Anterior cingulate cortex (tissue), 58 donors: ENCODE results near the gene CNPPD1.

ENCODE experiments used
- DNase-seq, 58 donors: peaks; one replicate each; lab custom pipeline; 2025; lab: John Stamatoyannopoulos, UW

CNPPD1 gene

DNA sequence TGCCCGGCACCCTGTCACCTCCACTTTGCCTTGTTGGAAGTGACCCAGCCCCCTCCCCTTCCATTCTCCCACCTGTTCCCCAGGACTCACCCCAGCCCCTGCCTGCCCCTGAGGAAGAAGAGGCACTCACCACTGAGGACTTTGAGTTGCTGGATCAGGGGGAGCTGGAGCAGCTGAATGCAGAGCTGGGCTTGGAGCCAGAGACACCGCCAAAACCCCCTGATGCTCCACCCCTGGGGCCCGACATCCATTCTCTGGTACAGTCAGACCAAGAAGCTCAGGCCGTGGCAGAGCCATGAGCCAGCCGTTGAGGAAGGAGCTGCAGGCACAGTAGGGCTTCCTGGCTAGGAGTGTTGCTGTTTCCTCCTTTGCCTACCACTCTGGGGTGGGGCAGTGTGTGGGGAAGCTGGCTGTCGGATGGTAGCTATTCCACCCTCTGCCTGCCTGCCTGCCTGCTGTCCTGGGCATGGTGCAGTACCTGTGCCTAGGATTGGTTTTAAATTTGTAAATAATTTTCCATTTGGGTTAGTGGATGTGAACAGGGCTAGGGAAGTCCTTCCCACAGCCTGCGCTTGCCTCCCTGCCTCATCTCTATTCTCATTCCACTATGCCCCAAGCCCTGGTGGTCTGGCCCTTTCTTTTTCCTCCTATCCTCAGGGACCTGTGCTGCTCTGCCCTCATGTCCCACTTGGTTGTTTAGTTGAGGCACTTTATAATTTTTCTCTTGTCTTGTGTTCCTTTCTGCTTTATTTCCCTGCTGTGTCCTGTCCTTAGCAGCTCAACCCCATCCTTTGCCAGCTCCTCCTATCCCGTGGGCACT lies 5.8 kb upstream of the CNPPD1 start:
- no peak for DNase-seq

DNA sequence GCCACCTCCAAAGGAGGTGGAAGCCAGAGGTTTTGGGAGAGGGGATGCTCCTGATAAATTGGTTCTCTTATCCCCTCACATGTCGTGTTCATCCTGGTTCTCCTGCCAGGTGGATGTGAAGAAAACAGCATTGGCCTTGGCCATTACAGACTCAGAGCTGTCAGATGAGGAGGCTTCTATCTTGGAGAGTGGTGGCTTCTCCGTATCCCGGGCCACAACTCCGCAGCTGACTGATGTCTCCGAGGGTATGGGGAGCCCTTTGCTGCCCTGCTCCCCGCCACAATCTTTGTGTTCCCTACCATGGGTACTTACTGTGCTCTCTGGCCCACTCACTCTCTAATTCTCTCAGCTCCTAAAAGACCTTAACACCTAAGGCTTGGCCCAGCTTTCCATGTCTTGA lies 4.8 kb upstream of the CNPPD1 start:
- no peak for DNase-seq

DNA sequence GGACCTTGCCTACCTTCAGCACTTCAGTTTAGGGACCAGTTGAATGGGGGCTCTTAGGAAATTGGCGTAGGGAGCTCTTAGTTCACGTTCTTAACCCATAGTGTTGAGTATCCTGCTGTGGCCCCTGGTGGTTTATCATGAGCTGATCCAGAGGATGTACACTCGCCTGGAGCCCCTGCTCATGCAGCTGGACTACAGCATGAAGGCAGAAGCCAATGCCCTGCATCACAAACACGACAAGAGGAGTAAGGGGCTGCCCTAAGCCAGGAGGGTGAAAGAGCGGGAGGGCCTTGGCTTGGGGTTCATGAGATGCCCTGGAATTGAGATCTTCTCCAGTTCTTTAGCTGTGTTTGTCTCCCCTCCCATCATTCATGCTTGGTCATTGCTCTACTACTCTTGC lies 4.2 kb upstream of the CNPPD1 start:
- no peak for DNase-seq

DNA sequence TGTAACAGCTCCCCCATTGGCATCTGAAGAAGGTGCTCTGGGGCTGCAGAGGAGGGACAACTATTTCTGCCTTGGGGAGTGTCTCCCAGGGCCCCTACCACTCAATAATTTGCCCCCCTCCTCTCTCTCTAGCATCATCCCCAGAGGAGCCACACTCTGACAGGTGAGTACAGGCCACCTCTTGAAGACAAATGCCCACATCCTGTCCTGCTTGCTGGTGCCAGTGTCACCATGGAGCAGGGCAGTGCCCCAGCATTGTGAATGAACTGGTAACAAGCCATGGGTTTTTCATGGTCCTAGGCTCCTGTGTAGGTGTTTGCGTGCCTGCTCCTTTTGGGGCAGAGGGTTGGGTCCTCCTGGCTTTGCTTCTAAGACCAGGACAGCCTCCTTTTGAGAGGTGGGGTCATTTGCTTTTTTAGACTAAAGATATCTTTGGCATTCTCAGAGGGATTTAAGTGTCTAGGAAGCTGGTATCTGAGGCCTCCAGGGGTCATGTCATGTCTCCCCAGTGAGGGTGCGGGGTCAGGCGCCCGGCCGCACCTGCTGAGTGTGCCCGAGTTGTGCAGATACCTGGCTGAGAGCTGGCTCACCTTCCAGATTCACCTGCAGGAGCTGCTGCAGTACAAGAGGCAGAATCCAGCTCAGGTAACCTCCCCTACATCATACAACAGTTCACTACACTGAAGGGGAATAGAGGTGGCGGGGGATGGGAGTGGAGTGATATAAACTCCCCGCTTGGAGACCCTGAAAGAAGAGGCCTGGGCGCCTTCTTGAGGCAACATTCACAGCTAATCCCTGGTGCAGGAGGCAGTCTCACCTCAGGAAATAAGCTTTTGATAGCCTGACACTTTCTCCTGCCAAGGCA lies 3.1 kb upstream of the CNPPD1 start:
- DNase-seq = no peak

DNA sequence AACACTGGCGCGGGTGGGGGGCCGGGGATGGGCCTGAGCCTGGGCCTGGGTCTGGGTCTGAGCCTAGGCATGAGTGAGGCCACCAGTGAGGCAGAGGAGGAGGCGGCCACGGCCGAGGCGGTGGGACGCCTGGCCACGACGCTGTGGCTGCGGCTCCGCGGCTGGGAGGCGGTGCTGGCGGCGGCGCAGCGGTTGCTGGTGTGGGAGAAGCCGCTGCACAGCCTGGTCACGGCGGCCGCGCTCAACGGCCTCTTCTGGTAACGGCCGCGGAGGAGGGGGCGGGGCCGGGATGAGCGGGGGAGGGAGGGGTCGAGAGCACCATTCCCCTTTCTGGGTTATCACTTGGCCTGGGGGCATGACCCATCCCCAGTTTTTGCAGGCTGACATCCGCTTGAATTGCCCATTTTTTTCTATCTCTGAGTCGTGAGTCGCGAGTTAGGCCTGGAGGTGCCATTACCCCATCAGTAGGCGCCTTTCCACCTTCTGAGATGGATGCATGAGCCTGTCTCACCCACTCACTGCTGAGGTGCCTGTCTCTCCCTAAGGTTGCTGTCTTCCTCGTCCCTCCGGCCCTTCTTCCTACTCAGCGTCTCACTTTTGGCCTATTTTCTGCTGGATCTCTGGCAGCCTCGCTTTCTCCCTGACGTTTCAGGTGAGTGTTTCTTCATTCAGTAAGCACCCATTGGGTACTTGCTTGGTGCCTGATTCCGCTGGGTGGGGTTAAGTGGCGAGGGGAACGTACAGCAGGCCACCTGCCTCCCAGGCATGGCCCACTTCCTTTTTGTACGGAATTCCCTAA lies 1.9 kb upstream of the CNPPD1 start:
- DNase-seq = peak in 30 of 58 donors; percentile 19 to 84 (median 59)

DNA sequence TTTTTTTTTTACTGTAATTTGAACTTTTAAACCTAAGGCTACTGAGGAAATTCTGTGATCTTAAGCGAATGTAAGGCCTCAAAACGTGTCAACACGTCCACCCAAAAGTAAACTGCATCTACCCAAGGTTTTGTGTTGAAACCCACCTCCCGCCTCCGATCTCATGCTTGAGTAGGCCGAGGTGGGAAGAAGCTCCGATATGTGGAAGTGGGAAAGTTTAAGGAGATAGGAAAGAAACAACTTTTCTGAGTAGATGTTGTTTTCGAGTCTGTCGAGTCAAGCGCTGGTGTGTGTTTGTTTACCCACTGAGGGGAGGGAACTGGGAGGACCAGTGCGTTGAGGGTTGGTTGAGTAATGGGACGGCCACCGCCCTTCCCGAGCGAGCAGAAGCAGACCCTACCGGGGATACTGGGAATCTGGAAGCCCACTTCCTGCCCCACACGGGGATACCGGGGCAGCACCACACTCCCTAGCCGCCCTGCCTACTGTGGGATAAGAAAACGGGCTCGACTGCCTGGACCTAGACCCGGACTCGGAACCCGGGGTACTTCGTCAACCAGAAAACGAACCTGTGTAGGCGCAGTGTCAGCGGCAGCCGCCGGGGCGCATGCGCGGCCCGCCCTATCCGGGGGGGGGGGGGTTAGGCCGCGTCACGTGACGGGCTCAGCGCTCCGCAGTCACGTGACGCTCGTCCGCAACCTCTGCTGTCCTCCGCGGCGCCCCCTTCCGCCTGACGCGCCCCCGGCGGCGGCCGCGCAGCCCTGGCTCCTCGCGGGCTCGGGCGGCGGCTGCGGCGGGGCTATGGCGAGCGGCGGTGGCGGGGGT lies 1.0 kb upstream of the CNPPD1 start, which contains the start of gene RETREG2:
RETREG2 (plus strand) TSS at position 724 of the 825 bp plus-strand sequence; CDS start at position 802, 78 bp downstream.
- peak in 57 of 58 donors; percentile 45 to 91 (median 82) for DNase-seq

DNA sequence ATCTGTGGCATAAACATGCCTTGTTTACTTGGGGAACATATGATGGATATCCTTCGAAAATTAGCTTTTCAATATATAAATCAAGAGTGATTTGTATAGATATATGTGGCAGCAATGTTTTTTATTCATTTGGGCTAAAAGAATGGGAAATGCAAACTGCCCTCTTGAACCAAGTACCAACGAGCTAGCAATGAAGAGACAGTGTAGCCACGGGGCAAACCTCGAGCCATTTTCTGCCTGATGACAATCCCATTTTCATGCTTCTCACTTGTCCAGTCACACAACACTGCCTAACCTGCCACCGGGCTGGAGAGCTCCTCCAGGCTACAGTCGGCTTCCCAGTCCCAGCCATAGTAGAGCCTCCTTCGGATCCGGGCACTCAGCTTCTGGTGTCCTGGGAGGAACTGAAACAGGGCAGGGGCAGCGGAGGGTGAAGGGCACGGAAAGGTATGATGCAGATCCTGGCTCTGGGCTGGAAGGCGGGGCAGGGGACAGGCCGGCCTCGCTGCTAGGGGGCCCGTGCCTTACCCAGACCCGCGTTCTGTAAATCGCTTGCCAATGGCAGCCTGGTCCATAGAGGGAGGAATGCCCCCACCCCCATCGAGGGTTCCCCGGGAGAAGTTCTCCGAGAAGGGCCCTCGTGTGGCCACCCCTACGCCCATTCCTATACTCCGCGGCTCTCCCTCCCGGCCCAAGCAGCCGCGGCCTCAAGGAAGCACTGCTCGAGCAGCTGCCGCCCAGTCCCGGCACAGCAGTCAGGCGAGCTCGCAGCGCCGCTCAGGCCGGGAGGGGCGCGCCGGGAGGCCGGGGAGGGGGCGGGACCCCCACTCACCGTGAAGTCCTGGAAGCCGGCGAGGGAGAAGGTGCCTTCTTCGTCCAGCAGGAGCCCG lies 552 bp downstream of the CNPPD1 start:
- DNase-seq = peak in 39 of 58 donors; percentile 18 to 83 (median 60)

DNA sequence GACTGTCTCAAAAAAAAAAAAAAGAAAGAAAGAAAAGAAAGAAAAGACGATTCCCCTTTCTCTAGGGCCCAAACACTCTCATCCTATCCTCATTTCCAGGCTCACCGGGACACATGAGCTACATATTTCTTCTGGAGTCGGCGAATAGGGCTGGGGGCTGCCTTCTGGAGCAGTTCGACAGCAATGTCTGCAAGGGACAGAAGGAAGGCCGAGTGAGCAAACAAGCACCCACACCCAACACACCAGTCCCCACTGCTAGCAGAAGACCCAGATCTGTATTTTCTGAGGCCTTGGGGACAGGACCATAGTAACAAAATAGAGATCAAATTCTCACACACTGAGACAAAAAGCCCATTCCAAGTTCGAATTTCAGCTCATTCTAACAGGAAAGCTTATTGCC lies 1.2 kb downstream of the CNPPD1 start:
- DNase-seq = no peak

DNA sequence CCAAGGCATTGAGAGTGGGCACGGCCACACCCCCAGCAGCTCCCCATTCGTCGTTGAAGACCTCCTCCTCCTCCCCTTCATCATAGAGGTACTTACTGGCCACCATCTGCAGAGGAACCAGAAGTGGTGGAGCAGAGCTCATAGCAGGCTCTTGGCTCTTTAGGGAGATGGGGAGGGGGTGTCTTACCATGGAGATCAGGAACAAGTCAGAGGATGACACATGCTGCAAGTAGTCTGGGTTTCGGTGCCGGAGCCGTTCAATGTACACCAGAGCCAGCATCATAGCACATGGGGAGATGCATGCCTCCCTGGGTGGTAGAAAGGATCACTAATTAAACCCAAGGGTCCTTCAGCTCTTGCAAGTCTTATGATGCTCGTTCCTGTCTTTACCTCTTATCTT lies 1.9 kb downstream of the CNPPD1 start:
- DNase-seq = no peak

DNA sequence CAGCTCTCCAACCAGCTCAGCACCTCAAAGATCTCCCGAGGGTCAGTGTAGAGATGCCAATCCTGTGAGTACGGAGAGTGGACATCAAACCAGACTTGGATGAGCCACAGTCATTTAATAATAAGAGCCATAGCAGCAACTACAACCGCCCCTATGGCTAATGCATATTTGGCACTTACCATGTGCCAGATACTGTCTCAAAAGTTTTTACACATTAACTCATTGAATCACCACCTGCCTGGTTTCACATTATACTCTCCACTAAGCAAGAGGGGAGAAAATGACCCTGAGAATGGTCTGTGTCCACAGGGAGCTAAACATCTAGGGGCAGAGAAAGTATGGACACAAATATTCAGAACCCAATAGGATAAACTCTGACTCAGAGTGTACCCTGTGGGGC lies 2.6 kb downstream of the CNPPD1 start:
- no peak for DNase-seq

DNA sequence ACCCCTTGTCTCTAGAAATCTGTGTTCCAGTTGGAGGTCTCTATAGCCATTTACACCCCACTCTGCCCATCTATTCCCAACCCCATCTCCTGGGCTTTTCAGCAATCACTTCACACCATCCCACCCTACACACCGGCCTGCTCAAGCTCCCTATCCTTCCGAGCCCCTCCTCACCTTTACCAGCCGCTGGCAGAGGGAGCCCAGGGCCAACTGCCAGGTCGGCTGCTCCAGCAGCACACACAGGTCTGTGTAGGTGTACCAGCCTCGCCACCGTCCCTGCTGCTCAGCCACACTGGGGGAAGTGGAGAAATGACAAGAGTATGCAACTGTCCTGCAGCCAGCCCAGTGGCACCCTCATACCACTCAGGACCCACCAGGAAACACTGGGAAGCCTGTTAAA lies 3.5 kb downstream of the CNPPD1 start:
- DNase-seq = no peak

DNA sequence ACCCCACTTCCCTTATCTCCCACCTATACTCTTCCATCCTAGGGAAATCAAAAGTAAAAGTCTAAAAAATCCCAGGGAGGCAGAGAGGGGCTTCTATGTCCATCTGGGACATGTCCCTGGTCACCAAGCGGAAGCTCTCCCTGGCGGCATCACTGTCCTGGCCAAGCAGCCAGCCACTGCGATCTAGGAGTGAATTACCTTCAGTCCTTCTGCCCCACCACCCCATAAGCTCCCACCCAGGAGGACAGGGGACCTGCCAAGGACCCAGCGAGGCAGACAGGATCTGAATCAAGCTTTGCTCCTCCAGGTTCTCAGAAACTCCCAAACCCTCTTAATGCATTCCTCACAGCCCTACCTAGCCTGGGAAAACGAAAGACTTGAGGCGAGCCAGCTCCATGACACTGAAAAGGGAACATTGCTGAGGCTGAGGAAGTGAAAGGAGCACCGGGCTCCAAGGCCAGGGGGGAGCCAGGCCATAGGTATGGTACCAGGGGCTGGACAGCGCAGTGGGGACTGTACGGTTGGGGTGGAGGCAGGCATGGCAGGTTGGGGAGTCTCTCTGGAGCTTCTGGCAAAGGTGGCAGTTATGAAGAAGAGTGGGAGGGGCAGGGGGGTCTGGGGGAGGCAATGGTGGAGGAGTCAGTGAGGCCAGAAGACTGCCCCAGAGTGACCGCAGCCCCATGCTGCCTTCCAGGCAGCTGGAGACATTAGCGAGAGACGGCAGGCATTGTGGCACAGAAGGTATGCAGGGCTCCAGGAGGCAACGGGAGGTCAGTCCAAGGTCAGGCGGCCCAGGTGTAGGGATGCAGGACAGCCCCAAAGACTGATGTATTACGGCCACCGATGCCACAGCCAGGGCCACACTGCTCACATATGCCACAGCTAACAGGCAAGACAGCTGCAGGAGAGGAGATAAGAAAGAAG lies 4.2 kb downstream of the CNPPD1 start:
- no peak for DNase-seq

DNA sequence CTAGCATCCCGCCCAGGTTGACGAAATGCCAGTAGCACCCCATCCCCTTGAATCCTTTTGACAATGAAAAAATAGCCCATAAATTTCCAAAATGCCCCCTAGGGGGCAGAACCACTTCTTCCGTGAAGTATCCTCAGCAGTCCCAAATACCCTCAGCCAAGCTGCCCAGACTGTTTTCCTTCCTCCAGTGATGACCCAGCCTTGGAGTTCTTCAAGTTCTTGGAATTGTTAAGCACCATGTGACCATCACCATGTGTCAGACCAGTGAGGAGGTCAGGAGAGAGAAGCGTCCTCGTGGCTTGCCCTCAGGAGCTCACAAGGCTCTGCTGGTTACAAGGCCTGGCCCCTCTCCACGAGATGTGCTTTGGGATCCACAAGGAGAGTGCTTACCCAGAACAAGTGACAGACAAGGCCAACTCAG lies 5.5 kb downstream of the CNPPD1 start:
- DNase-seq = peak in 18 of 58 donors; percentile 3 to 54 (median 16)

DNA sequence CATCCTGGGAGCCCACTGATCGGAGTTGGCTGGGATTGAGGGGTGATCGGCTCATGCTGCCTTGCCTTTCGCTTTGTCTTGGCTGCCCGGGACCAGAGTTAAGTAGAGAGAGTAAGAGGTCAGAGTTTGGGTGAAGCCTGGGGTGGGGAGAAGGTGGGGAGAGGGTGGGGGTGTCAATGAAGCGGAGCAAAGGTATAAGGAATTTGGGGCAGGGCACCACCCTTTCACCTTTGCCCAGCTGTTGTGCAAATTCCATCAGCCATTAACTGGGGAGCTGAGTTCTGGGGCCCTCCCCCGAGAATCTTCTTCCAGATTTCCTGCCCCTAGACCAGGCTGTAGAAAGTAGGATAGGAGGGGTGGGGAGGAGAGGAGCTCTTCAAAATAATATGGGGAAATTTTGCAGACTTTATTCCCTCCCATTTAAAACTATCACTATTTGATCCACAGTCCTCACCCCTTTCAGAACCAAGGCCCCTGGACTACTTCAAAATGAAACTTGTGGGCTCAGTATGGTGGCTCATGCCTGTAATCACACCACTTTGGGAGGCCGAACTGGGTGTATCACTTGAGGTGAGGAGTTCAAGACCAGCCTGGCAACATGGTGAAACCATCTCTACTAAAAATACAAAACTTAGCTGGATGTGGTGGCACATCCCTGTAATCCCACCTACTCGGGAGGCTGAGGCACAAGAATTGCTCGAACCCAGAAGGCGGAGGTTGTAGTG lies 6.6 kb downstream of the CNPPD1 start, which contains the start of gene SLC23A3:
SLC23A3 (minus strand) TSS at position 100 of the 725 bp plus-strand sequence; CDS start at position 55, 45 bp downstream.
- DNase-seq = no peak

DNA sequence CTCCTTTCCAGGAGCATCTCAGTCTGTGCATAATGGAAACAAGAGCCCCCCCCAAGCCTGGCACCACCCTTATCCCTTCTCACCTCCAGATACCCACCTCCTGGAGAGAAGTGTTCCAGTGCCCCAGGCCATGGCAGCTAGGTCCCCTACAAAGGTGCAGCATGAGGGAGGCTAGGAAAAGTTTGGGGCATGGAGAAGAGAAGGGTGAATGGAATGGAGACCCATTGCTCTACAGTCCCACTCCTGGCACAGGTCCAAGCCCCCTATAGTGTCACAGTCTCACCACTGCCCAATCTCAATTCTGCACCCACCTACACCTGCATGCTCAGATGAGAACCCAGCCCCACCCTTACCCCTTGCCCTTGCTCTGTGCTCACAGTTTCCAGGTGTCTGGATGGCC lies 7.8 kb downstream of the CNPPD1 start:
- DNase-seq = no peak

DNA sequence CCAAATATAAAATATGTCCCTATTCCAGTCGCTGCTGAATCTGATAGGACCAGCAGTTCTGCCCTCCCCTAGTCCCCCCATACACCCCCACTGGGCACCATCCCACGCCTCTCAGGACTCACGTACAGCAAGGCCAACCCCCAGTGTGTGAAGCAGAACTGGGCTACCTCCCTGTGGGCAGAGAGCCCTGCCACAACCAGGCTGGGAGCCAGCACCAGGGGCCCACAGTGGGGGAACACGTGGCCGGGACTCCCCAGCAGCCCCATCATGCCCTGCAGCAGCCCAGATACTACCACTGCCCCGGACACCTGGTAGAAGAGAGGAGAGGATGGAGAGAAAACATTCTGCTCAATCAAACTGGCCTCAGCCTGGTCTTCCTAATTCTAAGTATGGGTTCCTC lies 8.2 kb downstream of the CNPPD1 start:
- DNase-seq = peak in 4 of 58 donors; percentile 10 to 15 (median 14)

DNA sequence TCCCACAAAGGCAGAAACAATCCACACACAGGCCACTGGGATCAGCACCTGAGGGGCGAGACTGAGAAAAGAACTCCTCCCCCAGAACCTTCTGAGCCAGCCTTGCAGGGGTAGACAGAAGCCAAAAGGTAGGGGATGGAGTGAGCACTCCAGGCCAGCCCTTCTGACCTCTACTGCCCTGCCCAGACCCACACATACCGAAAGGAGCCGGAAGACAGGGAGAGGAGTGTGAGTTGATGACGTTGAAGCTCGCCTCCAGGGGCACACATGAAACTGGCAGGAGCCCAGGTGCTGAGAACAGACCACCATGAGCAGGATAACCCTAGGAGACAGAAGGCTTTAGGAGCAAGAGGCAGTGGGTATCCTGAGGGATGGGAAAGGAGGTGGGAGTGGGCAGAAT lies 8.7 kb downstream of the CNPPD1 start:
- no peak for DNase-seq
